DND-41 (cell line): ENCODE data around the gene FBXW8.

Source experiments
- EZH2 ChIP-seq: IDR thresholded peaks from 3 replicates; pipeline ENCODE4 v1.6.1; 2012; ENCODE audit warnings: borderline replicate concordance, low read depth, mild to moderate bottlenecking, moderate library complexity, low read length, inconsistent platforms; ENCODE audit not compliant: severe bottlenecking
- TF ChIP-seq, protein P1 (sequence below): IDR thresholded peaks from 2 replicates; pipeline ENCODE4 v1.5.1; 2012; ENCODE audit warnings: borderline replicate concordance, low read length, moderate library complexity, mild to moderate bottlenecking; ENCODE audit not compliant: poor library complexity, severe bottlenecking; ENCODE audit errors: extremely low read depth

DNA sequence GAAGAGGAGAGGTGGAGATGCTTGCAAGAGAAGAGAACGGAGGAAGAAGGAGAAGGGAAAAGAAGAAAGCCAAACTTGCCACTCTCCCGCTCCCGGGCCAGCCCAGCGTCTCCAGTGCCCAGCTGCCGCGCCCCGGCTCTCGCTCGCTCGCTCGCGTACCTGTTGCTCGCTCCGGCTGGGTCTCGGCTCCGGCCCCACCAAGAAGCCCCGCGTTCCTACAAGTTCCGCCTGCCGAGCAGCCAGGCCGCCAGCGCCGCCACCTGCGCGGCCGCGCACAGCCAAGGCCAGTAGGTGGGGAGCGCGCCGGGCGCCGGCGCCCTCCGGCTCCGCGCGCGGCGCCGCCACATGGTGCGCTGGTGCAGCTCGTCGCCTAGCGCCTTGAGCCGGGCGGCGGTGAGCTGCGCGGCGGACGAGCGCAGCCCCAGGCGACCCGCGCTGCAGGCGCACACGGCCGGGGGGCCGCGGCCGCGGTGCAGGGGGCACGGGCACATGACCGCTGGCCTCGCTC, 29.9 kb upstream of the FBXW8 start:
- TF ChIP-seq, protein P1, sequence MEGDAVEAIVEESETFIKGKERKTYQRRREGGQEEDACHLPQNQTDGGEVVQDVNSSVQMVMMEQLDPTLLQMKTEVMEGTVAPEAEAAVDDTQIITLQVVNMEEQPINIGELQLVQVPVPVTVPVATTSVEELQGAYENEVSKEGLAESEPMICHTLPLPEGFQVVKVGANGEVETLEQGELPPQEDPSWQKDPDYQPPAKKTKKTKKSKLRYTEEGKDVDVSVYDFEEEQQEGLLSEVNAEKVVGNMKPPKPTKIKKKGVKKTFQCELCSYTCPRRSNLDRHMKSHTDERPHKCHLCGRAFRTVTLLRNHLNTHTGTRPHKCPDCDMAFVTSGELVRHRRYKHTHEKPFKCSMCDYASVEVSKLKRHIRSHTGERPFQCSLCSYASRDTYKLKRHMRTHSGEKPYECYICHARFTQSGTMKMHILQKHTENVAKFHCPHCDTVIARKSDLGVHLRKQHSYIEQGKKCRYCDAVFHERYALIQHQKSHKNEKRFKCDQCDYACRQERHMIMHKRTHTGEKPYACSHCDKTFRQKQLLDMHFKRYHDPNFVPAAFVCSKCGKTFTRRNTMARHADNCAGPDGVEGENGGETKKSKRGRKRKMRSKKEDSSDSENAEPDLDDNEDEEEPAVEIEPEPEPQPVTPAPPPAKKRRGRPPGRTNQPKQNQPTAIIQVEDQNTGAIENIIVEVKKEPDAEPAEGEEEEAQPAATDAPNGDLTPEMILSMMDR = peak; percentile 15
- TF ChIP-seq EZH2 = peak; percentile 18
